ENCODE results near the gene HIPK2. TPM values are rescaled to one million over a fixed set of nuclear protein-coding genes. Genes with fewer than 3 reads are reported as not detected.

Gene HIPK2
- total and polyA plus RNA-seq, 2 donors (not counting 3 experiments of a cell fraction or from before 2014, with no cell fraction given) = 9.0 to 43.8 TPM

- H3K4me1 ChIP-seq (ENCODE audit: control insufficient read depth, extremely low read depth, insufficient read depth, low read length) = no peaks in the 10 kb centered on the region
- no peaks in the 10 kb centered on the region for H3K9me3 ChIP-seq (replicated peaks; ENCODE audit: control insufficient read depth, insufficient read depth, low read length)
- H3K9me1 ChIP-seq (replicated peaks; ENCODE audit: control insufficient read depth, extremely low read depth, insufficient read depth, low read length) = no peaks in the 10 kb centered on the region
- dilution Hi-C loops (cut with MboI; ENCODE audit: extremely low pct_ligation_motif_present, low sequenced_read_pairs) = loop anchor here (25.0 kb wide), 1 partner anchor 408 kb away; no protein-coding TSS in a partner anchor
- intact Hi-C loops (cut with micrococcal nuclease) = no loop called here
- no peak overlapping the region for H2AFZ ChIP-seq (ENCODE audit: low read depth, low read length)
- no peak for TF ChIP-seq MAX (IDR thresholded peaks at IDR 0.05; ENCODE audit: insufficient read depth, insufficient read length)
- H3K79me2 ChIP-seq (ENCODE audit: control insufficient read depth, insufficient read depth, low read length) = no peaks in the 10 kb centered on the region
- H4K20me1 ChIP-seq (replicated peaks; ENCODE audit: control insufficient read depth, extremely low read depth, insufficient read depth, low read length) = no peaks in the 10 kb centered on the region
- no peak overlapping the region for H3K4me2 ChIP-seq (ENCODE audit: insufficient read depth, low read length)
- H3K27ac ChIP-seq (ENCODE audit: insufficient read depth, low read depth, low read length) = no peak overlapping the region
- no TSS peak for BruUV-seq (replicated peaks)
- H3K36me3 ChIP-seq (ENCODE audit: control insufficient read depth in 2 of 2, extremely low read depth in 1 of 2, insufficient read depth in 2 of 2, low read length in 2 of 2) = peaks cover 10 to 19% of the 10 kb centered on the region in 2 experiments
- no peaks in the 10 kb centered on the region for H3K27me3 ChIP-seq (ENCODE audit: control insufficient read depth in 2 of 2, insufficient read depth in 2 of 2, low read length in 2 of 2)
- H3K4me3 ChIP-seq (replicated peaks in 1 of 3; ENCODE audit: insufficient read depth in 1 of 3, low read depth in 1 of 3, low read length in 3 of 3) = no peak overlapping the region
- POLR2A ChIA-PET = no interaction called here
- CTCF ChIA-PET = interaction anchor here (0.9 to 5.3 kb wide), 5 partner anchors 15 to 399 kb away, joined by 3 to 61 read pairs (median 11); partner anchors contain the start of gene HIPK2
- FAIRE-seq = no peak
- no peak overlapping the region for H3K9ac ChIP-seq (replicated peaks; ENCODE audit: extremely low read depth, insufficient read depth, low read length)
- DNase-seq (ENCODE audit: low read depth, low spot score) = no peak
These were observed 173.9 kb downstream of the HIPK2 start for GRCh38 chr7:139603896-139604295.

DNA sequence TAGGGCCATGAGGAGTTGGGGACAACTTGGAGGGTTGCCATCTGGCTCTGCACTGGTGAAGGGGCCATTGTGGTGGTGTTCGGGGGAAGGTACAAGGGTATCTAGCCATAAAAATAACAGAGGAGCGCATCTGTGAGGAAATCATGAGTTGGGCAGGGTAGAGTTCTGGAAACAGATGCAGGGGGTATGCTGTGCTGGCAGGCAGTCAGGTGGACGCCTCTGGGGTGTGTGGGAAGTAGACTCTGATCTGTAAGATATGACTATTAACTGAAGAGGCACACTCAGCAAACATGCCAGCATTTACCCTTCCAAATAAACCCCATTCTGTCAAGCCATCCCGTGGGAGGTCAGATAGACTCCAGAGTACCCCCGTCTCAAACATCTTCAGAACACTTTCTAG, 174.5 kb downstream of the HIPK2 start:
- CTCF ChIA-PET = interaction anchor here (2.6 to 5.3 kb wide), 3 partner anchors 12 to 399 kb away, joined by 60 to 176 read pairs (median 61); no protein-coding TSS in a partner anchor
- H3K9me1 ChIP-seq (replicated peaks; ENCODE audit: control insufficient read depth, extremely low read depth, insufficient read depth, low read length) = no peaks in the 10 kb centered on the region
- no peak overlapping the region for H2AFZ ChIP-seq (ENCODE audit: low read depth, low read length)
- H3K27ac ChIP-seq (ENCODE audit: insufficient read depth, low read depth, low read length) = no peak overlapping the region
- dilution Hi-C loops (cut with MboI; ENCODE audit: extremely low pct_ligation_motif_present, low sequenced_read_pairs) = loop anchor here (25.0 kb wide), 1 partner anchor 409 kb away; no protein-coding TSS in a partner anchor
- H3K27me3 ChIP-seq (ENCODE audit: control insufficient read depth in 2 of 2, insufficient read depth in 2 of 2, low read length in 2 of 2) = no peaks in the 10 kb centered on the region
- no TSS peak for BruUV-seq (replicated peaks)
- H3K9ac ChIP-seq (replicated peaks; ENCODE audit: extremely low read depth, insufficient read depth, low read length) = no peak overlapping the region
- H4K20me1 ChIP-seq (replicated peaks; ENCODE audit: control insufficient read depth, extremely low read depth, insufficient read depth, low read length) = no peaks in the 10 kb centered on the region
- no peaks in the 10 kb centered on the region for H3K9me3 ChIP-seq (replicated peaks; ENCODE audit: control insufficient read depth, insufficient read depth, low read length)
- intact Hi-C loops (cut with micrococcal nuclease) = no loop called here
- FAIRE-seq = no peak
- no peak overlapping the region for H3K4me2 ChIP-seq (ENCODE audit: insufficient read depth, low read length)
- no peaks in the 10 kb centered on the region for H3K79me2 ChIP-seq (ENCODE audit: control insufficient read depth, insufficient read depth, low read length)
- POLR2A ChIA-PET = no interaction called here
- DNase-seq (ENCODE audit: low read depth, low spot score) = no peak
- no peaks in the 10 kb centered on the region for H3K4me1 ChIP-seq (ENCODE audit: control insufficient read depth, extremely low read depth, insufficient read depth, low read length)
- TF ChIP-seq POLR2A (IDR thresholded peaks at IDR 0.05; ENCODE audit: low read depth, low read length) (no peak), GATA2 (IDR thresholded peaks at IDR 0.05; ENCODE audit: insufficient read depth, insufficient read length, low read depth, low read length) (no peak), FOS (IDR thresholded peaks at IDR 0.05; ENCODE audit: borderline replicate concordance, insufficient read depth, low read length) (no peak), MYC (IDR thresholded peaks at IDR 0.05; ENCODE audit: low read depth, low read length) (no peak), EZH2 (IDR thresholded peaks at IDR 0.05; ENCODE audit: borderline replicate concordance, low read depth, low read length, severe bottlenecking) (no peak)
- no peak overlapping the region for H3K4me3 ChIP-seq (replicated peaks in 1 of 3; ENCODE audit: insufficient read depth in 1 of 3, low read depth in 1 of 3, low read length in 3 of 3)
- peaks cover 14 to 19% of the 10 kb centered on the region in 2 experiments for H3K36me3 ChIP-seq (ENCODE audit: control insufficient read depth in 2 of 2, extremely low read depth in 1 of 2, insufficient read depth in 2 of 2, low read length in 2 of 2)

Data from endothelial cell of umbilical vein (primary cell).